ENCODE measurements around the gene AKAP9.
"Not testable (repeated sequence)": the region's sequence is repeated elsewhere in the genome, so short reads cannot be mapped to it uniquely, and the experiment has no call there.

AKAP9 gene

GRCh38 chr7:91946549-91946948 is 5.9 kb downstream of the AKAP9 start:
- DNase-seq (ENCODE audit: low spot score) = no peak

- no peak for DNase-seq (ENCODE audit: low spot score)
Observed at GRCh38 chr7:91947948-91948347, 7.3 kb downstream of the AKAP9 start.

- no peak for DNase-seq (ENCODE audit: low spot score)
Observed at GRCh38 chr7:91949221-91950009, 8.8 kb downstream of the AKAP9 start.

GRCh38 chr7:91953618-91954017 is 13.0 kb downstream of the AKAP9 start:
- DNase-seq (ENCODE audit: low spot score) = no peak

- DNase-seq (ENCODE audit: low spot score) = not testable (repeated sequence)
Observed at GRCh38 chr7:91956464-91956863, 15.8 kb downstream of the AKAP9 start.

- no peak for DNase-seq (ENCODE audit: low spot score)
Observed at GRCh38 chr7:91957232-91957631, 16.6 kb downstream of the AKAP9 start.

GRCh38 chr7:91957823-91958222 is 17.2 kb downstream of the AKAP9 start:
- no peak for DNase-seq (ENCODE audit: low spot score)

- no peak for DNase-seq (ENCODE audit: low spot score)
Observed at GRCh38 chr7:91959023-91959422, 18.4 kb downstream of the AKAP9 start.

GRCh38 chr7:91961816-91962215 is 21.2 kb downstream of the AKAP9 start:
- no peak for DNase-seq (ENCODE audit: low spot score)

- DNase-seq (ENCODE audit: low spot score) = no peak
Observed at GRCh38 chr7:91962419-91962818, 21.8 kb downstream of the AKAP9 start.

- DNase-seq (ENCODE audit: low spot score) = not testable (repeated sequence)
Observed at GRCh38 chr7:91967513-91967912, 26.9 kb downstream of the AKAP9 start.

- no peak for DNase-seq (ENCODE audit: low spot score)
Observed at GRCh38 chr7:91973639-91974038, 33.0 kb downstream of the AKAP9 start.

- no peak for DNase-seq (ENCODE audit: low spot score)
Observed at GRCh38 chr7:91974066-91974465, 33.4 kb downstream of the AKAP9 start.

- no peak for DNase-seq (ENCODE audit: low spot score)
Observed at GRCh38 chr7:91976743-91977142, 36.1 kb downstream of the AKAP9 start.

- no peak for DNase-seq (ENCODE audit: low spot score)
Observed at GRCh38 chr7:91979590-91979989, 38.9 kb downstream of the AKAP9 start.

GRCh38 chr7:91982352-91982751 is 41.7 kb downstream of the AKAP9 start:
- not testable (repeated sequence) for DNase-seq (ENCODE audit: low spot score)

- no peak for DNase-seq (ENCODE audit: low spot score)
Observed at GRCh38 chr7:91988213-91988612, 47.6 kb downstream of the AKAP9 start.

GRCh38 chr7:91993976-91994375 is 53.3 kb downstream of the AKAP9 start:
- DNase-seq (ENCODE audit: low spot score) = no peak

- no peak for DNase-seq (ENCODE audit: low spot score)
Observed at GRCh38 chr7:91995391-91996105, 54.9 kb downstream of the AKAP9 start.

GRCh38 chr7:91999631-92000565 is 59.2 kb downstream of the AKAP9 start:
- DNase-seq (ENCODE audit: low spot score) = no peak

GRCh38 chr7:92002720-92003119 is 62.1 kb downstream of the AKAP9 start:
- DNase-seq (ENCODE audit: low spot score) = no peak

- no peak for DNase-seq (ENCODE audit: low spot score)
Observed at GRCh38 chr7:92006046-92006445, 65.4 kb downstream of the AKAP9 start.

All from ecto neural progenitor cell (in vitro differentiated cells).